Skeletal muscle tissue (tissue), 4 donors: ENCODE data around the gene MTHFD1L. TPM values are rescaled to one million over a fixed set of nuclear protein-coding genes. Genes with fewer than 3 reads are reported as not detected.

Experiments used
- H3K27ac ChIP-seq: one replicate; pipeline ENCODE4 v1.7.0; 2013; ENCODE audit warnings: mild to moderate bottlenecking, low read depth, low read length, inconsistent platforms
- H3K27me3 ChIP-seq, 3 donors: one replicate each; pipeline ENCODE4 v1.7.0; 2013; ENCODE audit warnings: low read length in 3 of 3; ENCODE audit not compliant: control insufficient read depth in 3 of 3, insufficient read depth in 3 of 3
- H3K36me3 ChIP-seq, 3 donors: one replicate each; pipeline ENCODE4 v1.7.0; 2013; ENCODE audit warnings: low read length in 3 of 3; ENCODE audit not compliant: control insufficient read depth in 3 of 3, insufficient read depth in 3 of 3
- H3K4me1 ChIP-seq, 3 donors: one replicate each; pipeline ENCODE4 v1.7.0; 2013; ENCODE audit warnings: low read length in 3 of 3, mild to moderate bottlenecking in 3 of 3; ENCODE audit not compliant: control insufficient read depth in 3 of 3, insufficient read depth in 3 of 3
- H3K4me3 ChIP-seq, 3 donors: one replicate each; pipeline ENCODE4 v1.7.0; 2013; ENCODE audit warnings: low read length in 3 of 3
- H3K9ac ChIP-seq, 3 donors: one replicate each; pipeline ENCODE4 v1.7.0; 2013; ENCODE audit warnings: low read length in 3 of 3, mild to moderate bottlenecking in 3 of 3, moderate library complexity in 2 of 3, low read depth in 1 of 3
- H3K9me3 ChIP-seq, 3 donors: one replicate each; pipeline ENCODE4 v1.7.0; 2013; ENCODE audit warnings: low read length in 3 of 3; ENCODE audit not compliant: control insufficient read depth in 3 of 3
- total RNA-seq: library from RNA; depleted of rRNA; stranded (reverse); fragments of >200 nt; gene quantifications from one replicate; pipeline ENCODE4 v1.2.3, GENCODE V29; 2014
- donor health status: Osteomylitis.

MTHFD1L gene
- total RNA-seq, 1 donor from 2014 or later = 15.1 TPM

DNA sequence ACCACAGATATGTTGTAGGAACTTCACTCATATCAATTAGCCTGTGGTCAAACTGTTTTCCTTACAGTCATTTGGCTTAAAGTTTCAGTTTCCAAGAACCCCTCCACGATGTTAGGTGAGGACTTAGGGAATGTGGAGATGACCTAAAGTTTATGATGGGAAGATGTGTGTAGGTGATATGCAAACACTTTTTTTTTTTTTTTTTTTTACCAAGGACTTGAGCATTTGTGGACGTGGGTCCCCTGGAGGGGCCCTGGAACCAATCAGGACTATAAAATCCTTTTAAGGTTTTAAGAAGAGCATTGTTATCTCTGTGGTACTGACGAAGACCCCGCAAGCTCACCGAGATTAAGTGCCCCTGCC is 478 bp upstream of the MTHFD1L start:
- Histone ChIP-seq H3K27ac (peak overlapping the region; percentile 65), H3K4me3 (peak overlapping the region; percentile 63 to 78 (median 73)), H3K36me3 (no peaks in the 10 kb centered on the region), H3K9ac (peak overlapping the region; percentile 57 to 71 (median 65)), H3K4me1 (peaks cover 4 to 6% (median 4%) of the 10 kb centered on the region in 3 donors), H3K27me3 (peaks cover 0 to 12% (median 4%) of the 10 kb centered on the region in 3 donors), H3K9me3 (no peaks in the 10 kb centered on the region)

GRCh38 chr6:150866147-150866990 is 867 bp downstream of the MTHFD1L start:
- Histone ChIP-seq H3K9me3 (no peaks in the 10 kb centered on the region), H3K4me3 (peak overlapping the region; percentile 58 to 71 (median 63)), H3K27ac (peak overlapping the region; percentile 73), H3K4me1 (peaks cover 4 to 6% (median 4%) of the 10 kb centered on the region in 3 donors), H3K27me3 (peaks cover 0 to 12% (median 4%) of the 10 kb centered on the region in 3 donors), H3K36me3 (no peaks in the 10 kb centered on the region), H3K9ac (peak overlapping the region; percentile 43 to 50 (median 45))

DNA sequence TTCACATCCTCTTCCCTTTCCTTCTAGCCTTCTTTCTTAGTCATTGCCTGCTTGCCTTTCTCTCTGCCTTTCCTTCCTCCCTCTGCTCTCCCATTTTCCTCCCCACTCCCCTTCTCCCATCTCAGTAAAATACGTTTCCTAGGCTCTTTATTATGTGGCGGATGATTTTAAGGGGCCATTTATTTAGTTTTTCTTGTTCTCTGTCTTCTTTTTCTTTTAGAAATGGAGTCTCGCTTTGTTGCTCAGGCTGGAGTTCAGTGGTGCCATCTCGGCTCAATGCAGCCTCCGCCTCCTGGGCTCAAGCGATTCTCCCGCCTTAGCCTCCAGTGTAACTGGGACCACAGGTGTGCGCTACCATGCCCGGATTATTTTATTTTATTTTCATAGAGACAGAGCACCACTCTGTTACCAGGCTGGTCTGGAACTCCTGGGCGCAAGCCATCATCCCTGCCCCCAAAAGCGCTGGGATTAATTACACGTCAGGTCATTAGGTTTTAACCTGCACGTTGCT is 1.5 kb downstream of the MTHFD1L start:
- Histone ChIP-seq H3K27me3 (peaks cover 0 to 12% (median 4%) of the 10 kb centered on the region in 3 donors), H3K4me3 (peak overlapping the region; percentile 58 to 71 (median 63)), H3K9me3 (no peaks in the 10 kb centered on the region), H3K36me3 (no peaks in the 10 kb centered on the region), H3K4me1 (peaks cover 4 to 6% (median 4%) of the 10 kb centered on the region in 3 donors), H3K27ac (peak overlapping the region; percentile 73), H3K9ac (peak overlapping the region in 2 of 3 donors; percentile 45 to 50)

DNA sequence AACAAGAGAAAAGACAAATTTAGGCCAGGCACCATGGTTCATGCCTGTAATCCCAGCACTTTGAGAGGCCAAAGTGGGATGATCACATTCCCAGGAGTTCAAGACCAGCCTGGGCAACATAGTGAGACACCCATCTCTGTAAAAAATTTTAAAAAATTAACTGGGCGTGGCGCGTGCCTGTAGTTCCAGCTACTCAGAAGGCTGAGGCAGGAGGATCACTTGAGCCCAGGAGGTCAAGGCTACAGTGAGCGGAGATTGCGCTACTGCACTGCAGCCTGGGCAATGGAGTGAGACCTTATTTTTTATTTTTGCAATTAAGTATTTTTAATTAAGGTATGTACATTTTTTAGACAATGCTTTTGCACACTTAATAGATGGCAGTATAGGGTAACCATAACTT is 3.3 kb downstream of the MTHFD1L start:
- Histone ChIP-seq H3K4me3 (no peak overlapping the region), H3K27ac (no peak overlapping the region), H3K9me3 (no peaks in the 10 kb centered on the region), H3K9ac (no peak overlapping the region), H3K4me1 (peaks cover 4 to 6% (median 4%) of the 10 kb centered on the region in 3 donors), H3K27me3 (peaks cover 0 to 12% (median 4%) of the 10 kb centered on the region in 3 donors), H3K36me3 (no peaks in the 10 kb centered on the region)

DNA sequence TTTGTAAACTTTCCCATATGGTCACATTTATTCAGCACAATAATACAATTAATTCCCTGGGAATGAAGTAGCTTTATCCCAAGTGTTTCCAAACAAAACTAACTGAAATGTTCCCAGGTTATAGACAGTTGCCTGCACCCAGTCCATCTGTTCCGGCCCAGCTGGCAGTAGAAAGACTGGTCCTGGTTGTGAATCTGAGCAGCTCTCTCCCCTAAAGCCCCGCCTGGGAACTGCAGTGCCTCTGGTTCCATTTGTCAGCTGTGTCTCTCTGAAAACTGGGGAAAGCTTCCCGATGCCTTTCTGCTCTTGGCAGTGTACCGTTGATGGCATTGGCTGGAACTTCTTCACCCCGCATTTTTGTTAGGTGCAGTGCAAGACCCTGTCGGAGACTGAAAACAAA is 8.7 kb downstream of the MTHFD1L start:
- Histone ChIP-seq H3K4me3 (no peak overlapping the region), H3K9ac (no peak overlapping the region), H3K36me3 (no peaks in the 10 kb centered on the region), H3K4me1 (peaks cover 10 to 21% (median 14%) of the 10 kb centered on the region in 3 donors), H3K27me3 (no peaks in the 10 kb centered on the region), H3K27ac (no peak overlapping the region), H3K9me3 (no peaks in the 10 kb centered on the region)

GRCh38 chr6:150875841-150876240 is 10.3 kb downstream of the MTHFD1L start:
- H3K9me3 ChIP-seq = no peaks in the 10 kb centered on the region
- no peaks in the 10 kb centered on the region for H3K36me3 ChIP-seq
- H3K27me3 ChIP-seq = no peaks in the 10 kb centered on the region
- no peak overlapping the region for H3K9ac ChIP-seq
- no peak overlapping the region for H3K27ac ChIP-seq
- H3K4me3 ChIP-seq = no peak overlapping the region
- peaks cover 10 to 21% (median 14%) of the 10 kb centered on the region in 3 donors for H3K4me1 ChIP-seq

DNA sequence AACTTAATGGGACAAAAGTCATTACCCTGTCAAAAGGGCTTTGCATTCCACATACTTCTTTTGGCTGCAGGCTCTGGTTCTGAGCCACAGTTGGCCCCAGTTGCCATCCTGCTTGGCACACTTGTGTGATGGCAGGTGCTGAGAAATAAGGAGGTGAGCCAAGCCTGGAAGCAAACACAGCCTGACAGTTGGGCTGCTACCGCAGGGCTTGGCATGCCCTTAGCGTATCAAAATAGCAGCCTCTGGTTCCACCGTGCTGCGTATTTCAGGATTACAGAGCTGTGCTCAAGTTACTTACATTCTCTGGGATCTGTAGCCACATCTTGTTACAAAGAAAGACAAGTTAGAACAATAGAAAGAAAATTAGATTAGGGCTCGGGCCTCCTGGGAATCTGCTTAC is 11.1 kb downstream of the MTHFD1L start:
- H3K27ac ChIP-seq = no peak overlapping the region
- H3K4me1 ChIP-seq = peaks cover 10 to 21% (median 14%) of the 10 kb centered on the region in 3 donors
- no peaks in the 10 kb centered on the region for H3K27me3 ChIP-seq
- H3K9ac ChIP-seq = no peak overlapping the region
- H3K9me3 ChIP-seq = no peaks in the 10 kb centered on the region
- no peak overlapping the region for H3K4me3 ChIP-seq
- no peaks in the 10 kb centered on the region for H3K36me3 ChIP-seq

DNA sequence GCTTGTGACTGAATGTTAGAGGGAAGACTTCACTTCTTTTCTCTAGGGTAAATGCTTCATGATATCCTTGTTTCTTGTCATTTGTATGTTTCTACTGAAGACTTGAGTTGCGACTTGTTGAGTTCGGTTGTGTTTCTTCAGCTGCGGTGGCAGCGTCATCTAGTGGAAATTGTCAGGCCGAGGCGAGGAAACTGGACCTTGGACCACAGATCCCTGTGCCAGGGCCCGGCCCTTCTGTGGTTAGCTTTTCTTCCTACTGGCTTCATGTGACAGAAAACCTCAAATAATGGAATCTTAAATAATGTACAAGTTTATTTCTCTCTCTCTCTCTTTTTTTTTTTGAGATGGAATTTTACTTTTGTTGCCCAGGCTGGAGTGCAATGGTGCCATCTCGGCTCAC is 12.4 kb downstream of the MTHFD1L start:
- no peaks in the 10 kb centered on the region for H3K36me3 ChIP-seq
- H3K9me3 ChIP-seq = no peaks in the 10 kb centered on the region
- no peak overlapping the region for H3K9ac ChIP-seq
- H3K4me3 ChIP-seq = no peak overlapping the region
- no peaks in the 10 kb centered on the region for H3K27me3 ChIP-seq
- no peak overlapping the region for H3K27ac ChIP-seq
- peaks cover 10 to 21% (median 14%) of the 10 kb centered on the region in 3 donors for H3K4me1 ChIP-seq

- H3K4me3 ChIP-seq = no peak overlapping the region
- H3K9me3 ChIP-seq = no peaks in the 10 kb centered on the region
- peaks cover 10 to 21% (median 14%) of the 10 kb centered on the region in 3 donors for H3K4me1 ChIP-seq
- H3K27me3 ChIP-seq = no peaks in the 10 kb centered on the region
- no peak overlapping the region for H3K9ac ChIP-seq
- no peaks in the 10 kb centered on the region for H3K36me3 ChIP-seq
- no peak overlapping the region for H3K27ac ChIP-seq
Observed at GRCh38 chr6:150878347-150879213, 13.1 kb downstream of the MTHFD1L start.
